DMS53 (cell line): ENCODE measurements around the gene MAN2A1.
A peak's percentile ranks its signal among the peaks of the same experiment; 100 is the strongest.
"Not testable (repeated sequence)": the region's sequence is repeated elsewhere in the genome, so short reads cannot be mapped to it uniquely, and the experiment has no call there.

Source experiments
- DNase-seq: peaks from one replicate; lab custom pipeline; 2025; lab: John Stamatoyannopoulos, UW

Gene MAN2A1

DNA sequence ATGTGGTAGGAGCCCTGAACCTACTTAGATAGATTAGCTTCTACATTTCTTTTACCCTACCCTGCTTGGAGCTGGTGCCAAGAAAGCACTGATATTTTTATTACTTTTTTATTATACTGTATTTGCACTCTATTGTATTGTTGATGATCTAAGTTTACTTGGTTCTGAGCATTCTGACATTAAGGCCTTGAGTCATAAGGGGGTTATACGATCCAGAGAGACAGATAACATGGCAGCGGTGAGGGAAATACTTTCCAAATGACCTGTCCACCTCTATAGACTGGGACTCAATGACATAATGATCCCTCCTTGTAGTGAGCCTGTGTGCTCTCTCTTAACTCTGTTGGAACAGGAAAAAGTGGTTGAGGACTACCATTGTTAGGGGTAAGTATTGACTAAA lies 176.3 kb downstream of the MAN2A1 start:
- peak; percentile 57 for DNase-seq

DNA sequence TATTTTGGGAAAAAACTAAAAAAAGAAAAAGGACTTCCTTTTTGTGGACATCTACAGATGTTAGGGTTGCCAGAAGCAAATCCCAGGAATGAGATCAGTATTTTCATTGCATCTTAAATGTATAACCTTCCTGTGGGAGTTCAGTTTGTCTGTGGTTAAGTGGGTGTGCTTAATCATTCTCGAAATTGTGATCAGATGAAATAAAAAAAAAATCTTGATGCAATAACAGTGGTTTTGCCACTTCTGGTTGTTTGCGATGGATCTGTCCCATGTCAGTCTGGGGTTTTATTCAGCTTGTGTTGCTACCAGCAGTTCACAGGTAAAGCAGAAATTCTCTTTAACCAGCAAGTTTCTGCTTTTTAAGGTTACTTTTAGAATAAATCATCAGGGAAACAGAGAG lies 179.0 kb downstream of the MAN2A1 start:
- DNase-seq: no peak

DNA sequence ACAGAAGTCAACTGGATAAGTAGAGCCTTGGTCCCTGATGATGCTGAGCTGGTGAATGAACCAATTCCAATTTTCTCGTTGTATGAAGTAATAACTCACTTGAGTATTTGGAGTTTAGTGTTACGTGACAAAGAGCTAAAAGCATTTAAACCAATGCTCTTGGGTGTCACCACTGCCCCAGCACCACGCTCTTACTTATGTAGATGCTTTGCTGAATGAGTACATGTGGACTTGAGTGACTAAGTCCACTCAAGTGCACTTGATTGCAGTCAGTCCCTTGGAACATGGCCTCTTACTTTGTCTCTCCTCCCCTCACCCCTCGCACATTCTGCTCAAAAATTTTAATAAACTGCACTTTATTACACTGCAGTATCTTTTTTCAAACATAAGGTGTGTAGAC lies 184.0 kb downstream of the MAN2A1 start:
- peak; percentile 42 for DNase-seq

GRCh38 chr5:109874108-109874507 lies 184.4 kb downstream of the MAN2A1 start:
- DNase-seq: peak; percentile 13

- DNase-seq: no peak
Observed at GRCh38 chr5:109876030-109876725, 186.5 kb downstream of the MAN2A1 start.

DNA sequence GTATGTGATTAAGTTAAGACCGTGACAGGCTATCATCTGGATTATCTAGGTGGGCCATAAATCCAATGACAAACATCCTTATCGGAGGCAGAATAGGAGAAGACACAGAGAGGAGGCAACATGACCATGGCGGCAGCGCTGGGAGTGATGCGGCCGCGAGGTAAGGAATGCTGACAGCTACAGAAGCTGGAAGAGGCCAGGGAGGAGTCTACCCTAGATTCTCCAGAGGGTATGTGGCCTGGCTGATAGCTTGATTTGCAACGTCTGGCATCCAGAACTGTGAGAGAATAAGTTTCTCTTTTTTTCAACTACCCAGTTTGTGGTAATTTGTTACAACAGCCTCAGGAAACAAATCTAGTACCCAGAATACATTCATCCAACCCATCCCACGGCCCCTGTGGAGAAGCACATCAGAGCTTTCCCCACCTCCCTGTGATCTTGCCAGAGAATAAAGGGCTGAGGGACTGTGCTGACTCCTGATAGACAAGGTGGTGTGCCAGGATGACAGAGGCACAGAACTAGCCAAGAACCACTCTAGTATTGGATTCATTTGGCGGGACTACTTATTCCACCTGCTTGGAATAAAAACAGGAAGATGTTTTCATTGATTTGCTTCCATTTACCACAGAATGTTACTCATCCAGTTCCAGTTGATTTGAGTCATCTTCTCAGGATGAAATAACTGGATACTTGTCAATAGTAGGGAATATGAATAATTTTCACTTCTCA lies 187.4 kb downstream of the MAN2A1 start:
- no peak for DNase-seq

GRCh38 chr5:109877670-109878045 lies 187.9 kb downstream of the MAN2A1 start:
- no peak for DNase-seq

DNA sequence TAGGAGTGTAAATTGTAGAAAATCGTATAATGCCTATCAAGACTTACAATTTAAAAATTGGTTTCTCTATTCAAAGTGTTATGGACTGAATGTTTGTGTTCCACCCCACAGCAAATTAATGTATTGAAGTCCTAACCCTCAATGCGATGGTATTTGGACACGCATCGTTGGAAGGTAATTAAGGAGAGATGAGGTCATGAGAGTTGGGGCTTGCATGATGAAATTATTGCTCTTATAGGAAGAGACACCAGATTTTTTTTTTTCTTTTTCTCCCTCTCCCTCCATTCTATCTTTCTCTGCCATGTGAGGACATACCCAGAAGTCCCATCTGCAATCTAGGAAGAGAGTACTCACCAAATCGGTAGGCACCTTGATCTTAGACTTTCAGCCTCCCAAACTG lies 189.2 kb downstream of the MAN2A1 start:
- DNase-seq: no peak

DNA sequence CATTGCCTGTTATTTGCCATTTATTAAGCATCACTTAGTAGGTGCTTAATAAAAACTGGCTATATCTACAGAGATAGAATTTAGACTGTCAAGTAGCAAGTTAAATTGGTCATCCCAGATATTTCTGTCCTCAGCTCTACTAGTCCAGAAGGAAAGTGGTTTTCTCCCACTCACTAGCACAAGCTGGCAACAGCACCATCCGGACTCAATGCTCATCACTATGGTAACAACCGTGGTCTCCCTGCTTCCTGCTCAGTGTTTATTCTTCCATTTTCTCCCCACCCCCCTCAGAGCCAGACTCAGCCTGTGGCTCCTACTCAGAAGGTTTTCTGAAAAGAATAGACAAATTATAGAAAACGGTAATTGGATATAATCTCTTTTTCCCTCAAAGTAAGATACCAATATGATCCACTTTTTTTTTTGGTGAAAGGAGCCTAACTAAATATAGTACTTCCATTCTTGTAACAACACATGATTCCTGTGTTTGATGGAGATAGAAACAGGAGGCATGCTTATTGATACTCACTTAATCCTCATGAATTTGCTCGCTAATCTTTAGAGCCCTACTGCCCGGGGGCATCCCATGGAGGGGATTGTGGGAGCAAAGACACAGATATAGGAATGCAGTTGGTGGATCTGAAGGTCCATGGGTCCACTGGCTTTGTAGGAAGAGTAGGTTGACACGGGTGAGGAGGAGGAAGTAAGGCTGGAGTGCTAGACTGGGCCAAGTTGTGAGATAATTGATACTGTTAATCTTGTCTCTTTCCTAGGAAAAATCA lies 191.4 kb downstream of the MAN2A1 start:
- DNase-seq: peak; percentile 50

DNA sequence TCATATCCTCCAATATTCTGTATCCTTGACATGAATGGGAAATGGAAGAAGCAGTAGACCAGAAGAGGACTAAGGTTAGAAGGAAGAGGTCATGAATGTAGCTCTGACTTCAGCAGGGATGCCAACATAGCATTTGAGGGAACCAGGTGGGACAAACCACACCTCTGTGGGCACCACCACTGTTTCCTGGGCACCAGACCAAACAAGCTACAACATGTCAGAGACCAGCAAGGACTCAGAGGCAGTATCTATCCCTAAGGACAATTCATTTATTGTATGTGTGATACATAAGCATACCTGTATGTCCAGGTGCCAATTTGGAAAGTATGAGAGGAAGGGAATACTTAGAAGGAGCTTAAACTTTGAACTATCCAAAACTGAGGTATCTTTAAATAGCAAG lies 192.8 kb downstream of the MAN2A1 start:
- DNase-seq: no peak

DNA sequence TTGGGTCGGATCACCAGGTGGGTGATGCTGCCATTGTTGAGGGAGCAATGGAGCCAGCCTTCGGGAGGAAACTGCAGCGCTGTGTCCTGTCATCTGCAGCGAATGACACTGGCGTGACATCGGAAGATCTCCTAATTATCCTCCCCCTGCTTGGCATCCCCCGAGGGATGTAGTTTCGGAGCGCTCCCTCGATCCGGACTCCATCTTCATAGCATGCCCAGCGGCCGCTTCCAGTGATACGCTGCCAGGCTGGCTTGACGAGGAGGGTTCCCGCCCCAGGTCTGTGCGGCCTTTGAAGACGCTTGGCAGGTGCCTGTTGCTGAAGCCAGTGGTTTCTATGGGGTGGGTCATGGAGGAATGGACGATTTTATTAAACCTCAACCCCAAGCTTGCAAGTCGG lies 194.9 kb downstream of the MAN2A1 start:
- DNase-seq: no peak

DNA sequence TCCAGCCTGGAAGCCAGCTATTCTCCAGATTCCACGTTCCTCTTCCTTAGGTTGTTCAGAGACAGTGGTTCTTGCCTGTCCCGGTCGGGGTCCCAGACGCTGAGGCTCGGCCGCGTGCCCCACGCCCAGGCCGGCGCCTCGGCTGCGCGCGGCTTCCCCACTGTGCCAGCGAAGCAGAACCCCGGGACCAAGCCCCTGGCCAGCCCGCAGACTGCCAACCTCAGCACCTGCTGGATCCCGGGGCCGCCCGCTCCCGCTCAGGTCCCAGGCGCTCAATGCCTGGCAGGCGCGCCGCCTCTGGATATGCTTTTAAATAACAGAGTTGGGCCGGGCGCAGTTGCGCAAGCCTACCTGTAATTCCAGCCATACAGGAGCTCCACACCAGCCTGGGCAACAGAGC lies 195.5 kb downstream of the MAN2A1 start:
- no peak for DNase-seq

GRCh38 chr5:109888989-109889388 lies 199.3 kb downstream of the MAN2A1 start:
- DNase-seq: no peak

- not testable (repeated sequence) for DNase-seq
Observed at GRCh38 chr5:109893271-109893670, 203.5 kb downstream of the MAN2A1 start.

DNA sequence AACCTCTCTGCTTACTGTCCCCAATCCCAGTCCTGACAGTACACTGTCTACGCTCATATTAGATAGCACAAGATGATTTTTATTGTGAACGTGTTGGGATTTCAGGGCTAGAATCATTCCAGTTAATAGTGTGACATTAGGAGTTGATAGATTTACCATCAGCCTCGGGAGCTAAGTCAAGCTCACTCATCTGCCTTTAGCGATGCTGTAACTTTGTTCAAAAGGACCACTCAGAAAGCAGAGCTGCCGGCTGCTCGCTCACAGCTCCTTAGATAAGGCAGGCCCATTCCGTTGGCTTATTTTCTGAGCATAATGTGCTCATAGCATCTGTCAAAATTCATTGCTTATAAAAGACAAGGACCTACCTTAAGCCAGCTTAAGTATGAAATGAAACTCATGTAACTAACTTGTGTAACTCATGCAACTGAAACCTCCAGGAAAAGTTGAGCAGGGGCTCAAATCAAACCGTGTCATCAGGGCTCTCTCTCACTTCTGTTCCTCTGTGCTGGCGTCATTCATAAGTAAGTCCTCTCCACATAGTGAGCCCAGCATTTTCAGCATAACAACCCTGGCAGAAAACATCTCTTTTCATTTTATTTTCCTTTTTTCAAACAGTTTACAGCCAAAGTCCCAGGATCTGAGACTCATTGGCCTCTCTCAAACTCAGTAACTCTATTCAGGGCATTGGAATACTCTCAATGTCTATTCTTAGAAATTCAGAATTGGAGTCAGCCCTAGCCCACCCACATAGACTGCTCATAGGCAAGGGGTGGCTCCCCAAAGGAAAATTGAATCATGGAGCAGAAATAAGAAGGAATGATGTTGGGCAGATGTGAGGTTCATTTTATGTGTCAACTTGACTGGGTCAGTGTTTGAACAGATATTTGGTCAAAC lies 208.8 kb downstream of the MAN2A1 start:
- DNase-seq: no peak

DNA sequence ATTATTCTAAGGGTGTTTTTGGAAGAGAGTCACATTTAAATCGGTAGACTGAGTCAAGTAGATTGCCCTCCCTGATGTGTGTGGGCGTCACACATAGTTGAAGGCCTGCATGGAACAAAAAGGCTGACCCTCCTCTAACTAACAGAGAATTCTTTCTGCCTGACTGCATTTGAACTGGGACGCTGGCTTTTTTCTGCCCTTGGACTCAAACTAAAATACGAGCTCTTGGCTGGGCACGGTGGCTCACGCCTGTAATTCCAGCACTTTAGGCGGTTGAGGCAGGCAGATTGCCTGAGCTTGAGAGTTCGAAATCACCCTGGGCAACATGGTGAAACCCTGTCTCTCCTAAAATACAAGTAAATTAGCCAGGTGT lies 209.4 kb downstream of the MAN2A1 start:
- no peak for DNase-seq

GRCh38 chr5:109900461-109900860 lies 210.7 kb downstream of the MAN2A1 start:
- DNase-seq: peak; percentile 32

DNA sequence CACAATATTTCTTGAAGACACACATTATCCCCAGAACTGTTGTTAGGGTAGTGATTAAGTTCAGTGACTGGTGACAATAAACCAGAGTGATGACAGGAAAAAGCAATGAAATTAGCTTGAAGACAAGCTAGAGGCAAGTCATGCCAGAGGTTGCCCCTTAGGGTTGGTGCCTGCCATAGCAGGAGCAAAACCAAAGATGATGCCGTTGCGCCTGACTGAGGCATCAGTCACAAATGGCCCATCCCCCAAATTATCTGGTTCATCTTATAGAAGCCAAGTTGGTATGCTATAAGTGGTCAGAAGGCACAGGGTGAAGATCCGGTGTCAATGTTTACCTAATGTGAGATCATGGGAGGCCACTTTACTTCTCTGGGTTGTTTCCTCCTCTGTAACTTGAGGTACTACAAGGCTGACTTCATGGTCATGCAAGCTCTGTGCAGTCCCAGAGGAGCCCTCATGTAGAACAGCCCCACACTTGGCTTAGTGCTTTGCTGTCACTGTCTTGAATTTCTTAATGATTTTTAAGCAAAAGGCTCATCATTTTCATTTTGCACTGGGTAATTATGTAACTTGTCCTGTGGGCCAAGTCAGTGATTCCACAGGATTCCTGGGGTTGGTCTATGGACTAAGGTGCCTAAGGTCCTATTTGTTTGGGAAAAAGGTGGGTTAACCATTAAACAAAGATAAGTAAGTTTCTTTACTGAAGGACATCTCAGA lies 211.3 kb downstream of the MAN2A1 start:
- peak; percentile 92 for DNase-seq

GRCh38 chr5:109901628-109901981 lies 211.9 kb downstream of the MAN2A1 start:
- DNase-seq: peak; percentile 77

GRCh38 chr5:109903061-109903460 lies 213.3 kb downstream of the MAN2A1 start:
- no peak for DNase-seq

GRCh38 chr5:109905906-109906305 lies 216.2 kb downstream of the MAN2A1 start:
- no peak for DNase-seq
